ENCODE data around the gene LNP1.
"Not testable (repeated sequence)": the region's sequence is repeated elsewhere in the genome, so short reads cannot be mapped to it uniquely, and the experiment has no call there.

The LNP1 gene

GRCh38 chr3:100478521-100478920, 77.2 kb downstream of the LNP1 start:
- DNase-seq (ENCODE audit: low spot score): not testable (repeated sequence)

GRCh38 chr3:100480081-100480480, 78.7 kb downstream of the LNP1 start:
- DNase-seq (ENCODE audit: low spot score): no peak

- DNase-seq (ENCODE audit: low spot score): no peak
These were observed 80.8 kb downstream of the LNP1 start for GRCh38 chr3:100482176-100482575.

- DNase-seq (ENCODE audit: low spot score): no peak
These were observed 82.2 kb downstream of the LNP1 start for GRCh38 chr3:100483529-100483928.

- no peak for DNase-seq (ENCODE audit: low spot score)
These were observed 85.5 kb downstream of the LNP1 start for GRCh38 chr3:100486808-100487207.

GRCh38 chr3:100489118-100489517, 87.8 kb downstream of the LNP1 start:
- DNase-seq (ENCODE audit: low spot score): no peak

GRCh38 chr3:100492059-100493006, 91.0 kb downstream of the LNP1 start, which contains the start of gene TMEM45A:
TSS of gene TMEM45A (plus strand) at chr3:100492619. CDS start at chr3:100555212, 62,593 bp downstream.
- DNase-seq (ENCODE audit: low spot score): peak; percentile 93

- no peak for DNase-seq (ENCODE audit: low spot score)
These were observed 95.4 kb downstream of the LNP1 start for GRCh38 chr3:100496711-100497261.

- no peak for DNase-seq (ENCODE audit: low spot score)
These were observed 98.3 kb downstream of the LNP1 start for GRCh38 chr3:100499651-100500050.

GRCh38 chr3:100500320-100500880, 99.1 kb downstream of the LNP1 start:
- no peak for DNase-seq (ENCODE audit: low spot score)

GRCh38 chr3:100503448-100503847, 102.1 kb downstream of the LNP1 start:
- DNase-seq (ENCODE audit: low spot score): no peak
